ENCODE measurements around the gene CHST8. TPM values are rescaled to one million over a fixed set of nuclear protein-coding genes. Genes with fewer than 3 reads are reported as not detected.

The CHST8 gene
- total RNA-seq, 2 donors from 2014 or later = 1.6 to 3.8 TPM

DNA sequence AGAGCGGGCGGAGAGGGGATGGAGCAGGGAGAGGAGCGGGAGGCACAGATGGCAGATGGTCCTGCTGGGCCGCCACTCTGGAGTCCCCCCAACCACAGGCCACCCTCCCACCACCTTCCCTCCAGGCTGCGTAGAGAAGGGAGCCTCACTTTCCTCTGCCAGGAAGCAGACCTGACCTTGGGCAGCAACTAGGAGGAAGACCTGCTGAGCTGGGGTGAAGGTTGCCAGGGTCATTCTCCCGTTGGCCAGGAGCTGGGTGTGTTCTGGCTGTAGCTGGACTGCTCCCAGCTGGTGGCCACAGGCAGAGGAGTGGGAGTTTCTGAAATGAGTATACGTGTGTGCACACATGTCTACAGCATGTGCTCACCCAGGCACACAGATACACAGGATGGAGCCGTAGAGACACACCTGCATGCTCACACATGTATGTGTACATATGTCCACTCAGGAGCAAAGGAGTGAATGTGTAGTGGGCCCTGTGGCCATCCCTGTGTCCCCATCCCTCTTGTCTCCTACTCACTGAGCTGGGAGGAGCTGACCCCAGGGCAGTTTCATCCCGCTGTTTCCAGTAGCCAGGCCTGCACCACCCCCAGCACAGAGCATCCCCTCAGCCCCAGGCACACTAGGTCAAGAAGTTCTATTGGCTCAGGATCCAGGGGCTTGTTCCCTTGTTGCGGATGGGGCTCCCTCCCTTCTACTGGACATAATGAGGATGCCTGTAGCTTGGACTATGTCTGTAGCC is 53.0 kb downstream of the CHST8 start:
- Mint-ChIP-seq H3K27ac (no peak overlapping the region), H3K4me3 (no peak overlapping the region), H3K27me3 (ENCODE audit: insufficient read depth) (no peaks in the 10 kb centered on the region), H3K36me3 (ENCODE audit: low read depth) (no peaks in the 10 kb centered on the region), H3K4me1 (no peaks in the 10 kb centered on the region), H3K9me3 (no peaks in the 10 kb centered on the region)
- no peak overlapping the region for H3K4me3 ChIP-seq (ENCODE audit: low read length)
- no peak overlapping the region for H3K9ac ChIP-seq (ENCODE audit: extremely low read depth, low read length, poor library complexity, severe bottlenecking)
- WGBS, 2 experiments (ENCODE audit: insufficient coverage in 1 of 2, insufficient read length in 1 of 2) = 84 to 89% methylated on average over 5 to 10 of the region's 10 CpGs
- peak overlapping the region; percentile 41 for H3K27ac ChIP-seq (ENCODE audit: low read depth, low read length)
- H3K4me1 ChIP-seq (ENCODE audit: control insufficient read depth, insufficient read depth, low read length) = no peaks in the 10 kb centered on the region
- no peak for DNase-seq
- H3K36me3 ChIP-seq (ENCODE audit: control insufficient read depth, insufficient read depth, low read length) = no peaks in the 10 kb centered on the region
- TF ChIP-seq, protein P1, sequence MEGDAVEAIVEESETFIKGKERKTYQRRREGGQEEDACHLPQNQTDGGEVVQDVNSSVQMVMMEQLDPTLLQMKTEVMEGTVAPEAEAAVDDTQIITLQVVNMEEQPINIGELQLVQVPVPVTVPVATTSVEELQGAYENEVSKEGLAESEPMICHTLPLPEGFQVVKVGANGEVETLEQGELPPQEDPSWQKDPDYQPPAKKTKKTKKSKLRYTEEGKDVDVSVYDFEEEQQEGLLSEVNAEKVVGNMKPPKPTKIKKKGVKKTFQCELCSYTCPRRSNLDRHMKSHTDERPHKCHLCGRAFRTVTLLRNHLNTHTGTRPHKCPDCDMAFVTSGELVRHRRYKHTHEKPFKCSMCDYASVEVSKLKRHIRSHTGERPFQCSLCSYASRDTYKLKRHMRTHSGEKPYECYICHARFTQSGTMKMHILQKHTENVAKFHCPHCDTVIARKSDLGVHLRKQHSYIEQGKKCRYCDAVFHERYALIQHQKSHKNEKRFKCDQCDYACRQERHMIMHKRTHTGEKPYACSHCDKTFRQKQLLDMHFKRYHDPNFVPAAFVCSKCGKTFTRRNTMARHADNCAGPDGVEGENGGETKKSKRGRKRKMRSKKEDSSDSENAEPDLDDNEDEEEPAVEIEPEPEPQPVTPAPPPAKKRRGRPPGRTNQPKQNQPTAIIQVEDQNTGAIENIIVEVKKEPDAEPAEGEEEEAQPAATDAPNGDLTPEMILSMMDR (conservative IDR thresholded peaks at IDR 0.05) = no peak
- H3K9me3 ChIP-seq (ENCODE audit: control insufficient read depth, low read length) = no peaks in the 10 kb centered on the region
- no peaks in the 10 kb centered on the region for H3K27me3 ChIP-seq (ENCODE audit: control insufficient read depth, insufficient read depth, low read length, poor library complexity, severe bottlenecking)

DNA sequence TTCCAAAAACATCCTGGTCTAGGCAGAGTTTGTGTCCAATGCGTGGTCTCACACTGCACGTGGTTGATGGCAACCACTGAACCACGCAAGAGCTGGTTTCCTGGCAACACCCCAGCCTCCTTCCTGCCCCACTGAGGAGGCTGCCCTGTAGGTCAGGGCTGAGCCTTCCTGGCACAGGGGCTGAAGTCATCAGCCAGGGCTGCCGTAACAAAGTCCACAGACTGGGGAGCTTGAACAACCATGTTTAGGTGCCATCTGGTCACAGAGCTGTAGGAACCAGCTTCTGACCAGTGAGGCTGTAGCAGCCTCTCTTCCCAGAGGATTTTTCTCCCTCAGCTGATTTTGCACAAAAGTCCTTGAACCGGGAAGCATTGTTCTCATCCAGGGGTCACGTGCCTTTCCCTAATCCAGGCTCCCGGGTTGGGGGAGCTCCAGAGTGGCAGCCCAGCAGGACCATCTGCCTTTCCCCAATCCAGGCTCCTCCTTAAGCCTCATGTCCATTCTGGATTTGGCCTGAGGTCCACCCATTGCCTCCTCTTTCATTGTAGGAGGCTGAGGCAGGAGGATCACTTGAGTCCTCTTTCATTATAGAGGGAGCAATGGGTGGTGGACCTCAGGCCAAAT is 53.9 kb downstream of the CHST8 start:
- no peak overlapping the region for H3K27ac Mint-ChIP-seq
- no peaks in the 10 kb centered on the region for H3K27me3 ChIP-seq (ENCODE audit: control insufficient read depth, insufficient read depth, low read length, poor library complexity, severe bottlenecking)
- TF ChIP-seq, protein P1 (conservative IDR thresholded peaks at IDR 0.05) = no peak
- H3K4me1 ChIP-seq (ENCODE audit: control insufficient read depth, insufficient read depth, low read length) = no peaks in the 10 kb centered on the region
- no peaks in the 10 kb centered on the region for H3K27me3 Mint-ChIP-seq (ENCODE audit: insufficient read depth)
- H3K4me3 ChIP-seq (ENCODE audit: low read length) = no peak overlapping the region
- H3K9ac ChIP-seq (ENCODE audit: extremely low read depth, low read length, poor library complexity, severe bottlenecking) = no peak overlapping the region
- DNase-seq = no peak
- no peaks in the 10 kb centered on the region for H3K36me3 Mint-ChIP-seq (ENCODE audit: low read depth)
- WGBS, 2 experiments (ENCODE audit: insufficient coverage in 1 of 2, insufficient read length in 1 of 2) = 90 to 92% methylated on average over 4 to 7 of the region's 7 CpGs
- no peaks in the 10 kb centered on the region for H3K36me3 ChIP-seq (ENCODE audit: control insufficient read depth, insufficient read depth, low read length)
- H3K4me1 Mint-ChIP-seq = no peaks in the 10 kb centered on the region
- no peak overlapping the region for H3K4me3 Mint-ChIP-seq
- H3K9me3 ChIP-seq (ENCODE audit: control insufficient read depth, low read length) = no peaks in the 10 kb centered on the region
- H3K27ac ChIP-seq (ENCODE audit: low read depth, low read length) = no peak overlapping the region
- H3K9me3 Mint-ChIP-seq = no peaks in the 10 kb centered on the region

DNA sequence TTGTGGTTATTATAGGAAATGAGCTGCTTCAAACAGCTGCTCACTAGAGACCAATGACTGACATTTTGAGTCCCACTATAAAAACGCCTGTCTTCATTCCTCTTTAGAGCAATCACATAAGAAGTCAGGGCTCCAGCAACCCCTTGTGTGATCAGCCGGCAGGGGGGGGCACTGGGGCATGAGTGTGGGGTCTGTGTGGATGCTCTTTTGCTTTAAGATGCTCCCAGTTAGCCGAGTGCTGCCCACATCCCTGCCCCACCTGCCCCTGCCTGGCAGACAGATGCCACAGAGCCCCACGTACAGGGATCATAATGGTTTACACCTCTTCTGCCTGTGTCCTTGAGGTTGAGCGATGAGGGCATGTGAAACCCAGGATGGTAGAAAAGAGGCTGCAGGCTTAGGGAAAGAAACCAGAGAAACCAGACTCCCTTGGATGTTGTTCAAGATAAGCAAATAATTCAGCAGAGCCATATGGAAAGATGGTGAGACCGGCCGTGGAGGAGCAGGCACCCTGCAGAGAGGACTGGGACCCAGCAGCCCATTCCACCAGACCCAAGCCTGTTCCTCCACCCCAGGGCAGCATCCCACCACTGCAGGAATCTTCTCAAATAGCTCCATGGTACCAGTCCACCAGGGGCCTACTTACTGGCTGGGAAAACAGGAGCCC is 55.4 kb downstream of the CHST8 start:
- 77 to 81% methylated on average over 5 to 7 of the region's 7 CpGs for WGBS, 2 experiments (ENCODE audit: insufficient coverage in 1 of 2, insufficient read length in 1 of 2)
- DNase-seq = no peak
- Histone ChIP-seq H3K4me3 (ENCODE audit: low read length) (no peak overlapping the region), H3K27ac (ENCODE audit: low read depth, low read length) (no peak overlapping the region), H3K9me3 (ENCODE audit: control insufficient read depth, low read length) (no peaks in the 10 kb centered on the region), H3K4me1 (ENCODE audit: control insufficient read depth, insufficient read depth, low read length) (no peaks in the 10 kb centered on the region), H3K36me3 (ENCODE audit: control insufficient read depth, insufficient read depth, low read length) (no peaks in the 10 kb centered on the region), H3K27me3 (ENCODE audit: control insufficient read depth, insufficient read depth, low read length, poor library complexity, severe bottlenecking) (no peaks in the 10 kb centered on the region), H3K9ac (ENCODE audit: extremely low read depth, low read length, poor library complexity, severe bottlenecking) (no peak overlapping the region)
- Mint-ChIP-seq H3K9me3 (no peaks in the 10 kb centered on the region), H3K36me3 (ENCODE audit: low read depth) (no peaks in the 10 kb centered on the region), H3K27me3 (ENCODE audit: insufficient read depth) (no peaks in the 10 kb centered on the region), H3K4me3 (no peak overlapping the region), H3K4me1 (no peaks in the 10 kb centered on the region), H3K27ac (no peak overlapping the region)
- TF ChIP-seq, protein P1 (conservative IDR thresholded peaks at IDR 0.05) = no peak

Data from endodermal cell (in vitro differentiated cells).